ENCODE results near the gene IL16.

GRCh38 chr15:81351651-81352050 lies 155.0 kb downstream of the IL16 start:
- TF ChIP-seq CTCF (IDR thresholded peaks at IDR 0.05): no peak
- no peak for TF ChIP-seq EZH2 (IDR thresholded peaks at IDR 0.05; ENCODE audit: borderline replicate concordance, insufficient read depth, low read depth, low read length, poor library complexity, severe bottlenecking)
